Mesothelial cell of epicardium (in vitro differentiated cells): ENCODE results near the gene TFB2M. TPM values are rescaled to one million over a fixed set of nuclear protein-coding genes. Genes with fewer than 3 reads are reported as not detected.

Experiments used
- DNase-seq, 2 experiments: peaks; one replicate each; pipeline ENCODE4 v3.0.0; 2021; ENCODE audit warnings: low spot score in 2 of 2; ENCODE audit not compliant: unreplicated experiment in 2 of 2
- H3K27ac Mint-ChIP-seq: 2 replicates; pipeline ENCODE4 v1.8.0; 2021; ENCODE audit warnings: mixed read lengths
- H3K27me3 Mint-ChIP-seq: 2 replicates; pipeline ENCODE4 v1.8.0; 2021; ENCODE audit warnings: low read depth, mixed read lengths
- H3K36me3 Mint-ChIP-seq: 2 replicates; pipeline ENCODE4 v1.8.0; 2021; ENCODE audit warnings: mixed read lengths
- H3K4me1 Mint-ChIP-seq: 2 replicates; pipeline ENCODE4 v1.8.0; 2021; ENCODE audit warnings: mixed read lengths
- H3K4me3 Mint-ChIP-seq: 2 replicates; pipeline ENCODE4 v1.8.0; 2021; ENCODE audit warnings: mild to moderate bottlenecking, moderate library complexity, mixed read lengths
- H3K9me3 Mint-ChIP-seq: 2 replicates; pipeline ENCODE4 v1.8.0; 2021; ENCODE audit warnings: mixed read lengths
- CTCF ChIP-seq: fragments of 200-600 bp; sonication (generic); IDR thresholded peaks from one replicate; pipeline ENCODE4 v1.5.0; 2021; ENCODE audit warnings: antibody characterized with exemption; ENCODE audit not compliant: unreplicated experiment
- total RNA-seq: library from RNA; stranded (reverse); gene quantifications from 3 replicates; pipeline ENCODE4 v1.2.1, GENCODE V29; 2021

Gene TFB2M
- total RNA-seq, 1 donor from 2014 or later = 12.1 TPM

GRCh38 chr1:246559310-246559709, 6.8 kb downstream of the TFB2M start:
- H3K9me3 Mint-ChIP-seq = peaks cover 12% of the 10 kb centered on the region
- H3K4me1 Mint-ChIP-seq = no peaks in the 10 kb centered on the region
- no peaks in the 10 kb centered on the region for H3K27me3 Mint-ChIP-seq
- TF ChIP-seq CTCF = no peak
- no peak overlapping the region for H3K27ac Mint-ChIP-seq
- H3K36me3 Mint-ChIP-seq = peaks cover 37% of the 10 kb centered on the region
- no peak for DNase-seq
- no peak overlapping the region for H3K4me3 Mint-ChIP-seq

GRCh38 chr1:246558041-246558440, 8.0 kb downstream of the TFB2M start:
- no peak overlapping the region for H3K27ac Mint-ChIP-seq
- no peak overlapping the region for H3K4me3 Mint-ChIP-seq
- no peak for TF ChIP-seq CTCF
- H3K36me3 Mint-ChIP-seq = peaks cover 41% of the 10 kb centered on the region
- peaks cover 12% of the 10 kb centered on the region for H3K9me3 Mint-ChIP-seq
- H3K27me3 Mint-ChIP-seq = no peaks in the 10 kb centered on the region
- no peak for DNase-seq
- no peaks in the 10 kb centered on the region for H3K4me1 Mint-ChIP-seq

GRCh38 chr1:246554201-246554600, 11.9 kb downstream of the TFB2M start:
- no peak for DNase-seq
- Mint-ChIP-seq H3K4me1 (no peaks in the 10 kb centered on the region), H3K27me3 (no peaks in the 10 kb centered on the region), H3K4me3 (no peak overlapping the region), H3K9me3 (peaks cover 12% of the 10 kb centered on the region), H3K27ac (no peak overlapping the region), H3K36me3 (peaks cover 44% of the 10 kb centered on the region)
- TF ChIP-seq CTCF = no peak

GRCh38 chr1:246552110-246552509, 14.0 kb downstream of the TFB2M start:
- H3K9me3 Mint-ChIP-seq = peaks cover 12% of the 10 kb centered on the region
- H3K36me3 Mint-ChIP-seq = peaks cover 39% of the 10 kb centered on the region
- H3K4me3 Mint-ChIP-seq = no peak overlapping the region
- no peak for DNase-seq
- no peak for TF ChIP-seq CTCF
- no peak overlapping the region for H3K27ac Mint-ChIP-seq
- no peaks in the 10 kb centered on the region for H3K4me1 Mint-ChIP-seq
- no peaks in the 10 kb centered on the region for H3K27me3 Mint-ChIP-seq

- no peaks in the 10 kb centered on the region for H3K27me3 Mint-ChIP-seq
- H3K36me3 Mint-ChIP-seq = peaks cover 36% of the 10 kb centered on the region
- DNase-seq = no peak
- H3K4me1 Mint-ChIP-seq = no peaks in the 10 kb centered on the region
- H3K4me3 Mint-ChIP-seq = no peak overlapping the region
- TF ChIP-seq CTCF = no peak
- peaks cover 6% of the 10 kb centered on the region for H3K9me3 Mint-ChIP-seq
- H3K27ac Mint-ChIP-seq = no peak overlapping the region
These were observed 15.7 kb downstream of the TFB2M start for GRCh38 chr1:246550402-246550801.

- Mint-ChIP-seq H3K27ac (no peak overlapping the region), H3K27me3 (no peaks in the 10 kb centered on the region), H3K36me3 (peaks cover 30% of the 10 kb centered on the region), H3K4me3 (no peak overlapping the region), H3K4me1 (no peaks in the 10 kb centered on the region), H3K9me3 (peaks cover 2% of the 10 kb centered on the region)
- DNase-seq = no peak
- TF ChIP-seq CTCF = no peak
These were observed 16.4 kb downstream of the TFB2M start for GRCh38 chr1:246549665-246550064.
